Adipose tissue (tissue), 3 donors: Measurements from ENCODE around the gene TBC1D2. TPM values are rescaled to one million over a fixed set of nuclear protein-coding genes. Genes with fewer than 3 reads are reported as not detected.

ENCODE experiments used
- H3K27ac ChIP-seq: one replicate; pipeline ENCODE4 v1.5.1; 2013; ENCODE audit warnings: low read depth, low read length
- WGBS, 3 donors: extraction: QIAGEN DNeasy Blood & Tissue Kit; methylation state at CpG; one replicate each; pipeline ENCODE4 v1.1.7; 2013; 5-methylcytosine and 5-hydroxymethylcytosine counted together
- polyA plus RNA-seq, 3 donors: library from polyadenylated mRNA; stranded (reverse); fragments of 200-250 nt; gene quantifications; one replicate each; pipeline ENCODE4 v1.2.3, GENCODE V29; 2013
- donor health status: healthy with polysubstance abuse.
- donor health status: Bipolar disorder and iron deficiency.
- donor health status: healthy.

The TBC1D2 gene
- polyA plus RNA-seq, 3 donors = 2.6 to 6.9 (median 5.7) TPM

GRCh38 chr9:98204692-98205091 lies 50.8 kb downstream of the TBC1D2 start:
- no peak overlapping the region for H3K27ac ChIP-seq
- WGBS, 3 donors = 61 to 71% (median 66%) methylated on average over 4 of the region's 4 CpGs

DNA sequence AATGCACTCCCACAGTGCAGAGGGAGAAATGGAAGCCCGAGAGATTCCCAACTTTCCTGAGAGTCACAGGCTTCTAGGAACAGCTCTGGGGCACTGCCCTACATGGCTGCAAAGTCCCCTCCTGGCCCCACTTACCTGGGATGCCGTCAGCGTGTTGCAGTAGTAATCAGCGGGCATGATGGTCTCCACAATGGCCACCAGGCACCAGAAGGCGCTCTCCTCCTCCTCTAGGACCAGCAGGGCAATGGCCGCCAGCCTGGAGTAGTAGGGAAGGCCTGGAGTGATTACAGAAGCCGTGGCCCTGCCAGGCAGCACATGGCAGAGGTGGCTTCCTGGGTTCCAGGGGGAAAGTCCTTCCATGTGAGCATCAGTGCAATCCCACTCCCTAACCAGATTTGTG lies 52.3 kb downstream of the TBC1D2 start:
- H3K27ac ChIP-seq = no peak overlapping the region
- WGBS, 3 donors = 75 to 91% (median 89%) methylated on average over 7 of the region's 7 CpGs

DNA sequence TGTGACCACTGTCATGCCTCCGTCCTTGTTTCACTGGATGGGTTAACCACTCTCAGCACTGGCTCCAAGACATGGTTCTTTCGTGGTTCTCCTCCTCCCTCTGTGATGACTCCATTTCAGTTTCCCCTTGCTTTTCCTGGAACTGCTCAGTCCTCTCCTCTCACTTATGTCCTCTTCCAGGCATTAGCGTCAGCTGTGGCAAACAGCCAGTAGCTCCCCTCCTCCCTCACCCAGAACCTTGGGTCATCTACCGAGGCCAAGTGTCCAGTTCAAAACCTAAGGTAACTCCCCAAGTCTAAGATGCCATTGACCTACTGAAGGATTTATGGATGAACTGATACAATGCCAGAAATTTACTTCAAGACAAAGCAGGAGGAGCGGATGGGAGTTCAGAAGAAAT lies 53.2 kb downstream of the TBC1D2 start:
- WGBS, 3 donors = 62 to 75% (median 68%) methylated on average over 5 of the region's 5 CpGs
- H3K27ac ChIP-seq = no peak overlapping the region

GRCh38 chr9:98201749-98202148 lies 53.7 kb downstream of the TBC1D2 start:
- 89 to 94% (median 93%) methylated on average over 7 of the region's 7 CpGs for WGBS, 3 donors
- no peak overlapping the region for H3K27ac ChIP-seq

DNA sequence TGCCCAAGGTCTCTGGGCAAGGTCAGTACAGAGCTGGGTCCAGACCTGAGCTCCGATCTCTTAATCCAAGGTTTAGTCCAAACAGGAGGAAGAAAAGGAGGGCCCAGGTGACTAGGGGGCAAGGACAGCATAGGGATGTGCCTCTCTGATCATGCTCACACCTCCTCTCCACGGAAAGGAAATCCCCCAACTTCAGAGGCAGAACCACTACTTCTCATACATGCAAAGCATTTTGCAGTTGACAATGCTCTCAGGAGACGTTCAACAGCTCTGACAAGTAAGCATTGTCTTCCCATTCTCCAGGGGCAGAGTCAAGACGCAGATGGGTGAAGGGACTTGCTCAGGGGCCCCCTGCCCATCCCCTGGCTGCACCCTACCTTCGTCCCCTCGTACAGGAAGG lies 54.3 kb downstream of the TBC1D2 start:
- 82 to 87% (median 83%) methylated on average over 6 of the region's 6 CpGs for WGBS, 3 donors
- no peak overlapping the region for H3K27ac ChIP-seq

GRCh38 chr9:98199388-98200033 lies 55.9 kb downstream of the TBC1D2 start:
- WGBS, 3 donors = 85 to 91% (median 89%) methylated on average over 13 to 20 of the region's 20 CpGs
- H3K27ac ChIP-seq = no peak overlapping the region

DNA sequence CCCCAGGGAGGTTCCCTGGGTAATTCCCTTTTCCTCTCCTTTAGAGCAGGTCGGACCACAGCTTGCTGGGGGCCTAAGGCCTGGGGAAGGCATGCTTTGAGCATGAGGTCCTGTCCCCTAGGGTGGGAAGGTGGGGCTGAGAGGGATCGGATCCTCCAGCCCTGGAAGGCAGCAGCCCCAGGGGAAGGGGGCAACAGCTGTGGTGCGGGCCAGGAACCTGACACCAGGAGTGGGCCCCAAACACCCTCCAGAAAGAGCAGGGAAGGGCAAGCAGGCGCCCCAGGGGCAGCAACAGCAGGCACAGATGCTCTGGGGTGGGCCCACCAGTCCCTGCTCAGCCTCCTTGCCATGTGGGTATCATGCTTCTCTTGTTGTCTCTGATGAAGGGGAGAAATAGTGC lies 59.8 kb downstream of the TBC1D2 start:
- WGBS, 3 donors = 77 to 92% (median 87%) methylated on average over 4 of the region's 4 CpGs
- no peak overlapping the region for H3K27ac ChIP-seq

DNA sequence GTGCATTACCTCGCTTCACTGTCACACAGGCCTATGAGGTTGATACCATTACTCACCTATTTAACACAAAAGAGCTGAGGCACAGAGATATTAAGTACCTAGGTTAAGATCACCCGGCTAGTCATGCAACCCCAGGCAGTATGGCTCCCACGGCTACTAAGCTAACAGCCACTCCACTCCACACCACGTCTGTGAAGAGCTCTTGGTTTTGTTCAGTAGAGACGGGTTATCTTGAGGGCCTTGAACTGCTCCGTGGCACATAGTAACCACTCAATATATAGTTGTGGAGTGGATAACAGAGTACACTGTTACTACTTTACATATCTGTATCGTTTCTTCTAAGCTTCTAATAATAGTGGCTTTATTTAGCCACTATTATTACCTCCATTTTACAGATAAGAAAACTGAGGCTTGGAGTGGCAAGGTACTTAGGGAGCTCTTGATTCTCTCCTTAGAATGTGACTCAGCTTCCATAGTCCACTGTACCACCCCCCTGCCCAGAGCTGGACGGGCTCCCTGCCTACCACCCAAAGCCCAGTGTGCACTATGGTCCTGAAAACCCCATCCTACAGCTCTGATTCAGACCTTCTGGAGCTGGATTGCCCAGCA lies 62.0 kb downstream of the TBC1D2 start:
- H3K27ac ChIP-seq = no peak overlapping the region
- 42 to 69% (median 68%) methylated on average over 8 of the region's 8 CpGs for WGBS, 3 donors

DNA sequence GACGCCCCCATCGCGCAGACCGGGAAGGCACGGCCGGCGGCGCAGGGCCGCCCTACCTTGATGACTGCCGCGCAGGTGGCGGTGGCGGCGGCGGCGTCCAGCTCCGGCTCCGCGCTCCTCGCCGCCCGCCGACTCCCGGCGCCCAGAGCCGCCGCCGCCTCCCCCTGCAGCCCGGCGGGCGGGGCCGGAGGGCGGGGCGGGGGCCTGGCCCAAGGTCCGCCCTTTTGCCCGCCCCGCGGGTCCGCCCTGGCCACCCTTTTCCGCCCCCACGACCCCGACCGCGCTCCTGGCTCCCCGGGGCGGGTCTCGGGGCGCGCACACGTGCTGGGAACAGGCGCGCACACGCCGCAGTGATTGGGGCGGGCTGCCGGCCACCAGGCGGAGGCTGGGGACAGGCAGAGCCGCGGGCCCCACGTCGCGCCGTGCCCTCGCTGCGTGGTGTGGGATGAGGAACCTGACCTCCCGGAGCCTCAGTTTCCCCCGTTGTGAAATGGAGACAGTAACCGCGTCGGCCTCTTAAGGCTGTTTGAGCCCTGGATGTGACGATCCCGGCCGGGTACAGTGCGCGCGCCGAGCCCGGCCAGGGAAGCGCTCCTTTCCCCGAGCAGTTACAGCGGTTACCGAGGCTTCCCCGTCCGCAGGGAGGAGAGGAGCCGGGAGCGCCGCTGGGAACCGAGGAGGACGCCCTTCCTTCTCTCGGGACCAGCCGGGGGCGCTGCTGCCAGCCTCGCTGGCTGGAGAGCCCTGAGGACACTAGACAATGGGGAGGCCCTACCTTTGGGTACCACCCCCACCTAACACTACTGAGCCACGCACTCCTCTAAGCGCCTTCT lies 62.7 kb downstream of the TBC1D2 start, which contains the start of gene CORO2A:
CORO2A (minus strand) TSS at position 135 of the 833 bp plus-strand sequence. CDS start 34,977 bp downstream, outside the sequence.
- H3K27ac ChIP-seq = no peak within 1 kb of the TSS
- 1% methylated on average over 58 to 95 of the region's 95 CpGs for WGBS, 3 donors

DNA sequence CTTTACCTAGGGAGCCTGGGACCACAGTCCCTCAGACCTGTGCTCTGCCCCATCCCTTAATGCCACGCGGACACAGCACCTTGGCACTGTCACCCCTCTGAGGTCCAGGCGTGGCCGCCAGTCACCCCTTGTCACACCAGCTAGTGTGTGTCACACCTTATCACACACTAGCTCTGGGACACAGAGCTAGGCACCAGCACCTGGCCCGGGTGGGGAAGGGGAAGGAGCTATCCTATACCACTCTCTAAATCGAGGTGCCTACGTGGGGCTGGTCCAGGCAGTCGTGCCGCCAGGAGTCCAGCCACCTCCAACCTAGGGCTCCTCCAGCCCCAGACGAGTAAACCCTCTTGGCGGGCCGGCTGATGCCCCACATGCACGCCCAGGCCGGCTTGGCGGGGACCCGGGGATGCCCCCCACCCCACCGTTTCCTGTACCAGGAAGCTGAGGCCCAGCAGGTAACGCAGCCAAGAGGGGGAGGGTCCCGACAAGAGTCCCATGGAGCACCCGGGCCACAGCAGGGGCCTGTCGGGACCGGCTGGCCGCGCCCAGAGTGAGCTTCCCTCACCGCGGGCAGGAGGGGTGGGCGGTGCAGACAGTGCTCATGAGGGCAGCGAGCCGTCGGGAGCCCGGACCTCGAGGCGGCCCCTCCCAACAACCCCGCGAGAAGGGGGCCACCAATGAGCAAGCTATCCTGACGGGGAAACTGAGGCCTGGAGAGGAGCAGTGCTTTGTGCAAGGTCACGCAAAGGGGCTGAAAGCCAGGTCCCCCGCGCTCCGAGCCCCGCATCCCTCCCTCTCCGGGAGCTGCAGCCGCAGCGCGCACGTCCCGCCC lies 63.6 kb downstream of the TBC1D2 start:
- H3K27ac ChIP-seq = no peak overlapping the region
- WGBS, 3 donors = 11 to 21% (median 13%) methylated on average over 41 to 47 of the region's 47 CpGs

DNA sequence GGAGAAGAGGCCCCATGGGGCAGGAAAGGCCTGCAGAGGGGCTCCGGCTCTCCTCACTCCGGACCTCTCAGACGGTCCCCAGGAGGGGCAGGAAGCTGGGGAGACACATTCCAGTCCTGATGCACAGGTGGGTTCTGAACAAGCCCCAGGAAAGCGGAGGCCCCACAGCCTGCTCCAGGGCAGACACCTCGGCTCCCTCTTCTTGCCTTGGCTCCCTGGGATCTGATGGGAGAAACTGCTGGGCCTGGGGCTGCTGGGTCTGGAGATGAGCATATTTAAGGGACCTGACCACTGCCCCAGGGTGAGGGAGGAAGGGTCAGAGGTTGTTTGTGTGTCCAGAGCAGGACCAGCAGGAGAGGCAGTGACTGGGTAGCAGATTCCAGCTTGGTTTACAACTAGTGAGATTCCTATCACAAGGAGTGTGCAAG lies 64.3 kb downstream of the TBC1D2 start:
- WGBS, 3 donors = 75 to 97% (median 77%) methylated on average over 5 of the region's 5 CpGs
- H3K27ac ChIP-seq = no peak overlapping the region

- no peak overlapping the region for H3K27ac ChIP-seq
- 90 to 98% (median 92%) methylated on average over 5 of the region's 5 CpGs for WGBS, 3 donors
These were observed 64.7 kb downstream of the TBC1D2 start for GRCh38 chr9:98190757-98191105.

GRCh38 chr9:98189412-98189811 lies 66.0 kb downstream of the TBC1D2 start:
- no peak overlapping the region for H3K27ac ChIP-seq
- 75 to 81% (median 78%) methylated on average over 6 of the region's 6 CpGs for WGBS, 3 donors

DNA sequence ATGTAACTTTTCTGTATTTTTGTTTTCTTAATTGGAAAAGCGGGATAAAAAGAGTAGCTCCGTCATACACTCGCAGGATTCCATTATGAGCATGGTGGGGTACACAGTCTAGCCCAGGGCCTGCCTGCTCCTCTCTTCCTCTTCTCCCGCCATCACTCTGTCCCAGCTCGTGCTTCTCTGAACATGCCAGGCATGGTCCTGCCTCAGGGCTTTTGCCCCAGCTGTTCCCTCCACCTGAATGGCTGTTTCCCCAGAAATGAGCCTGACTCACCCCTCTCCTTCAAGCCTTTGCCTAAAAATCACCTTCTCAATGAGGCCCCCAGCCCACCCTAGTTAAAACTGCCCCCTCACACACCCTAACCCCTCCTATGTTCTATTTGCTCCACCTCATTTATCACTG lies 67.5 kb downstream of the TBC1D2 start:
- 84 to 89% (median 87%) methylated on average over 5 of the region's 5 CpGs for WGBS, 3 donors

GRCh38 chr9:98186236-98186635 lies 69.2 kb downstream of the TBC1D2 start:
- no peak overlapping the region for H3K27ac ChIP-seq
- 14 to 100% (median 55%) methylated on average over 1 of the region's 1 CpG for WGBS, 3 donors

More for the DNA sequence above, 67.5 kb downstream of the TBC1D2 start:
- no peak overlapping the region for H3K27ac ChIP-seq

- no peak overlapping the region for H3K27ac ChIP-seq
- 45 to 80% (median 55%) methylated on average over 6 of the region's 6 CpGs for WGBS, 3 donors
These were observed 69.8 kb downstream of the TBC1D2 start for GRCh38 chr9:98185611-98186171.

- H3K27ac ChIP-seq = no peak overlapping the region
- 67 to 89% (median 76%) methylated on average over 6 of the region's 6 CpGs for WGBS, 3 donors
These were observed 70.4 kb downstream of the TBC1D2 start for GRCh38 chr9:98185021-98185567.

GRCh38 chr9:98184326-98184725 lies 71.1 kb downstream of the TBC1D2 start:
- 71 to 82% (median 77%) methylated on average over 6 of the region's 6 CpGs for WGBS, 3 donors
- no peak overlapping the region for H3K27ac ChIP-seq
